ENCODE data around the gene CERS1.

Gene CERS1

GRCh38 chr19:18899624-18900560 is 3.9 kb upstream of the CERS1 start:
- in situ Hi-C loops (cut with HindIII; ENCODE audit: low sequenced_read_pairs): no loop called here

GRCh38 chr19:18898607-18899408 is 2.9 kb upstream of the CERS1 start:
- in situ Hi-C loops (cut with HindIII; ENCODE audit: low sequenced_read_pairs): no loop called here

GRCh38 chr19:18898081-18898606 is 2.2 kb upstream of the CERS1 start:
- in situ Hi-C loops (cut with HindIII; ENCODE audit: low sequenced_read_pairs): no loop called here

- in situ Hi-C loops (cut with HindIII; ENCODE audit: low sequenced_read_pairs): no loop called here
These were observed 1.4 kb upstream of the CERS1 start for GRCh38 chr19:18897094-18898029.

- in situ Hi-C loops (cut with HindIII; ENCODE audit: low sequenced_read_pairs): no loop called here
These were observed 473 bp upstream of the CERS1 start for GRCh38 chr19:18896421-18896841.

GRCh38 chr19:18895038-18895823 is 727 bp downstream of the CERS1 start:
- in situ Hi-C loops (cut with HindIII; ENCODE audit: low sequenced_read_pairs): no loop called here

- in situ Hi-C loops (cut with HindIII; ENCODE audit: low sequenced_read_pairs): no loop called here
These were observed 1.5 kb downstream of the CERS1 start for GRCh38 chr19:18894254-18895037.

- in situ Hi-C loops (cut with HindIII; ENCODE audit: low sequenced_read_pairs): no loop called here
These were observed 2.2 kb downstream of the CERS1 start for GRCh38 chr19:18893587-18894253.

GRCh38 chr19:18889949-18890745 is 5.8 kb downstream of the CERS1 start:
- in situ Hi-C loops (cut with HindIII; ENCODE audit: low sequenced_read_pairs): no loop called here

- in situ Hi-C loops (cut with HindIII; ENCODE audit: low sequenced_read_pairs): no loop called here
These were observed 9.0 kb downstream of the CERS1 start for GRCh38 chr19:18886972-18887371.

- in situ Hi-C loops (cut with HindIII; ENCODE audit: low sequenced_read_pairs): no loop called here
These were observed 12.2 kb downstream of the CERS1 start for GRCh38 chr19:18883526-18884304.

GRCh38 chr19:18881491-18881890 is 14.5 kb downstream of the CERS1 start:
- in situ Hi-C loops (cut with HindIII; ENCODE audit: low sequenced_read_pairs): no loop called here

GRCh38 chr19:18879579-18880373 is 16.2 kb downstream of the CERS1 start:
- in situ Hi-C loops (cut with HindIII; ENCODE audit: low sequenced_read_pairs): no loop called here

- in situ Hi-C loops (cut with HindIII; ENCODE audit: low sequenced_read_pairs): no loop called here
These were observed 16.9 kb downstream of the CERS1 start for GRCh38 chr19:18878858-18879578.

GRCh38 chr19:18878058-18878797 is 17.7 kb downstream of the CERS1 start:
- in situ Hi-C loops (cut with HindIII; ENCODE audit: low sequenced_read_pairs): no loop called here
